ENCODE data around the gene SCFD2.

Gene SCFD2

GRCh38 chr4:52979821-52980590 lies 385.9 kb downstream of the SCFD2 start:
- no peaks in the 10 kb centered on the region for H3K9me3 Mint-ChIP-seq
- no peaks in the 10 kb centered on the region for H3K36me3 Mint-ChIP-seq (ENCODE audit: low read depth)

GRCh38 chr4:52979020-52979419 lies 386.8 kb downstream of the SCFD2 start:
- no peak for TF ChIP-seq CTCF (IDR thresholded peaks at IDR 0.05; ENCODE audit: unreplicated experiment in 3 of 3)
- Mint-ChIP-seq H3K4me1 (peaks cover 66% of the 10 kb centered on the region), H3K4me3 (no peak overlapping the region), H3K27ac (peak overlapping the region in 2 of 3 experiments; percentile 68 to 75), H3K36me3 (ENCODE audit: low read depth) (no peaks in the 10 kb centered on the region), H3K9me3 (no peaks in the 10 kb centered on the region), H3K27me3 (ENCODE audit: low read depth) (no peaks in the 10 kb centered on the region)

More at GRCh38 chr4:52979821-52980590, 385.9 kb downstream of the SCFD2 start:
- no peak overlapping the region for H3K4me3 Mint-ChIP-seq
- no peak for TF ChIP-seq CTCF (IDR thresholded peaks at IDR 0.05; ENCODE audit: unreplicated experiment in 3 of 3)
- H3K4me1 Mint-ChIP-seq, result peaks cover 76% of the 10 kb centered on the region
- no peaks in the 10 kb centered on the region for H3K27me3 Mint-ChIP-seq (ENCODE audit: low read depth)
- peak overlapping the region; percentile 73 to 88 (median 75) for H3K27ac Mint-ChIP-seq

GRCh38 chr4:52977252-52977651 lies 388.6 kb downstream of the SCFD2 start:
- H3K36me3 Mint-ChIP-seq (ENCODE audit: low read depth), result peaks cover 3% of the 10 kb centered on the region
- no peak overlapping the region for H3K4me3 Mint-ChIP-seq
- H3K4me1 Mint-ChIP-seq, result peaks cover 50% of the 10 kb centered on the region
- peaks cover 3% of the 10 kb centered on the region for H3K9me3 Mint-ChIP-seq
- H3K27me3 Mint-ChIP-seq (ENCODE audit: low read depth), result no peaks in the 10 kb centered on the region
- H3K27ac Mint-ChIP-seq, result peak overlapping the region; percentile 57 to 84 (median 75)
- TF ChIP-seq CTCF (IDR thresholded peaks at IDR 0.05; ENCODE audit: unreplicated experiment in 3 of 3), result no peak

GRCh38 chr4:52976523-52977230 lies 389.2 kb downstream of the SCFD2 start:
- no peak overlapping the region for H3K4me3 Mint-ChIP-seq
- H3K9me3 Mint-ChIP-seq, result peaks cover 8% of the 10 kb centered on the region
- no peaks in the 10 kb centered on the region for H3K27me3 Mint-ChIP-seq (ENCODE audit: low read depth)
- H3K36me3 Mint-ChIP-seq (ENCODE audit: low read depth), result peaks cover 3% of the 10 kb centered on the region
- peak overlapping the region; percentile 57 to 84 (median 75) for H3K27ac Mint-ChIP-seq
- H3K4me1 Mint-ChIP-seq, result peaks cover 44% of the 10 kb centered on the region
- TF ChIP-seq CTCF (IDR thresholded peaks at IDR 0.05; ENCODE audit: unreplicated experiment in 3 of 3), result no peak

- Mint-ChIP-seq H3K36me3 (ENCODE audit: low read depth) (peaks cover 8% of the 10 kb centered on the region), H3K4me1 (peaks cover 5% of the 10 kb centered on the region), H3K27me3 (ENCODE audit: low read depth) (no peaks in the 10 kb centered on the region), H3K27ac (peak overlapping the region; percentile 14 to 57 (median 16)), H3K4me3 (no peak overlapping the region), H3K9me3 (peaks cover 22% of the 10 kb centered on the region)
- TF ChIP-seq CTCF (IDR thresholded peaks at IDR 0.05; ENCODE audit: unreplicated experiment in 3 of 3), result no peak
Measured at GRCh38 chr4:52968691-52969090, 397.2 kb downstream of the SCFD2 start.

All from nephron (organoid).